KBM-7 (cell line): Measurements from ENCODE around the gene PIGH.
"Not testable (repeated sequence)": the region's sequence is repeated elsewhere in the genome, so short reads cannot be mapped to it uniquely, and the experiment has no call there.

Experiments
- DNase-seq: peaks from one replicate; pipeline ENCODE4 v3.0.0-alpha.2; 2015
- in situ Hi-C: fragments of 300-500 bp; cut with MboI; formaldehyde crosslinking; loops from 2 replicates; pipeline ENCODE4 v1.14.3; 2020; ENCODE audit warnings: low sequenced_read_pairs, low pct_unique_long_range_greater_than_20kb, mixed read lengths

Gene PIGH

DNA sequence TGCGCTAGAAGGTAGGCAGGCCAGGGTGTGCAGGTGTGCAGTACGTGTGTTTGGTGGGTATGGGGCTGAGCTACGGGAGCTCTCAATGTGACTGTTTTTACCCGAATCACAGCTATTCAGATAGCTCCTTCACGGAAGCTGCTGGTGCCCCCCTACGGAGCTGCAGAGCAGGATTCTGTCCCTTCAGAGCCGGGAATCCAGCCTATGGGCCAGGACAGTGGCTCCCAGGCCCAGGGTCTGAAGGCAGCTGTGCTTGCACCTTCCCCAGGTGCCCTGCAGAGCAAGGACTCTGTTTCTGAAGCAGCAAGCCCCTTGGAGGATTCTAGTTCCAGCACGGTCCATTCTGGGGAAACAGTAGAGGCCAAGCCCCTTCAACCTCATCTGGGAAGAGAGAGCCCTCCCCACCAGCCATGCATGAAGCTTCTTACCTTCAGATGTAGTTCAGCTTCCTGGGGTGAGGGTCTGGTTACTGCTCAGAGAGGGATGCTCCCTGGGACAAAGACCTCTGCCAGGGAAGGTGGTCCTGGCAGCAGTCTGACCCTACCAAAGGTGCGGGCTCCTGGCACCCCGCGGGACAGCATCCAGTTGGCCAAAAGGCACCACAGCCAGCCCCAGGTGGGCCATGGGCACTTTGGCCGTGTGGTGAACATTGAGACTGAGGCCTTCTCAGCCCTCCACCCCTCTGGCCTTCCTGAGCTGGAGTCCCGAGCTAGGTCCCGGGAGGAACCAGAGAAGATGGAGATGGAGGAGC, 37.9 kb downstream of the PIGH start:
- no peak for DNase-seq
- in situ Hi-C loops, result no loop called here

DNA sequence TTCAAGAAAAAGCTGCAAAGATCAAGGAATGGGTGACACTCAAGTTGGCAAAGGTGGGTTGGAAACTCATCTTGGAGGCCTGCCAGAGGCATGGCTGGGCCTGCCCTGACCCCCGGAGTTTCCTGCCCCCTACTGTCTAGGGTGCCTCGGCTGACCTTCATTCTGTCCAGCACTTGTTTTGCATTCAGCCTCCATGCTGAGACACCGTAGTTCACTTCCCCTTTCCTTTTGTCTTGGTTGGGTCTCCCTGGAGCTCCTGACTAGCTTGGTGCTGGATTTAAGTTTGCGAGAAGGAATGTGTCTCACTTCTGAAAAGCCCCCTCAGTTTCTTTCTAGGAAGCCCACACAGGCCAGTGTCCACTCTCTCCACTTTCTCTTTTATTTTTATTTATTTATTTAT, 40.4 kb downstream of the PIGH start:
- in situ Hi-C loops, result no loop called here
- DNase-seq, result peak; percentile 29

DNA sequence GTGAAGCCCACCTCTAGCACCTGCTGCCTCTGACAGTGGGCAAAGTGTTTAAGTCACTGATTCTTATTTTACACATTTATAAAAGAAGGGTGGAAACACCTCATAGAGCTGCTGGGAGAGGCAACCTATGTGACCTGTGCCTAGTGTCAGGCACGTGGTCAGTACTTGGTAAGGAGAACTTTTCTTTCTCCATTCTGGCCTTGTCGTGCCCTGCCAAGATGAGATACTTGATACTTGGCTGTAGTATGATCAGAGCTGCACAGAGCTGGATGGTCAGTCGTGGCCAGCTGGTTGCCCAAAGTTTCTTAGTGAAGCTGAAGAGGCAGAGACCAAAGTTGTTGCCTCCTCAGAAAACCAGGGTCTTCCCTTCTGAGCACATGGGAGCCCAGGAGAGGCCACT, 42.4 kb downstream of the PIGH start:
- no peak for DNase-seq
- in situ Hi-C loops, result no loop called here

DNA sequence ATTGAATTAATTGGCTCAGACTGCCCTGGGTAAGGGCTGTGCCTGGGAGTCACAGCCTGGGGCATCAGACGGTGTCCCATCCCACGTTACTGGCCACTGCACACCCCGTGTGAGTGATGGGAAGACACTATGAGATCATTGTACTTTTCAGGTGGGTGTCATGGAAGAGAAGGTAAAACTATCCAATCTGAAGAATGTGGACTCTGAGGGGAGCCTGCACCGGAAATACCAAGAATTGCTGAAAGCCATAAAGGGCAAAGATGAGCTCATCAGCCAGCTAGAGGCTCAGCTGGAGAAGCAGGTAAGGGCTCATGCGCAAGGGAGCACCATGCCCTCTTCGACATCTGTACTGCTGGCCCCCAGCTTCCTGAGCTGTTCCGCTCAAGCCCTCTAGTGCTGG, 43.0 kb downstream of the PIGH start:
- no peak for DNase-seq
- in situ Hi-C loops, result no loop called here

DNA sequence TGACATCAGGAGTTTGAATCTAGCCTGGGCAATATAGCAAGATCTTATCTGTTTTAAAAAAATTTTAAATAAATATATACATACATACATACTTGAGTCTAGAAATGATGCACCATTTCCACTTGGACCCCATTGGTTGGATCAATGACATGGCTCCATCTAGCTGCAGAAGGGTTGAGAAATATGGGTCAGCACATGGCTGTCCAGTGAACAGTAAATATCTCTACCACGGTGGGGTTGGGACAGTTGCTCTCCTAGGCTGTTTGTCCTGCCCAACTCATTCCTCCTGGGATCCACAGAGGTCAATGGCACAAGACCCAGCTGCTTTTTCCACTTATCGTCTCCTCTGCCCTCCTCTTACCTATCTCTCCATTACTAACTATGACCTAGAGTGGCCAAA, 43.4 kb downstream of the PIGH start:
- in situ Hi-C loops, result no loop called here
- DNase-seq, result no peak

DNA sequence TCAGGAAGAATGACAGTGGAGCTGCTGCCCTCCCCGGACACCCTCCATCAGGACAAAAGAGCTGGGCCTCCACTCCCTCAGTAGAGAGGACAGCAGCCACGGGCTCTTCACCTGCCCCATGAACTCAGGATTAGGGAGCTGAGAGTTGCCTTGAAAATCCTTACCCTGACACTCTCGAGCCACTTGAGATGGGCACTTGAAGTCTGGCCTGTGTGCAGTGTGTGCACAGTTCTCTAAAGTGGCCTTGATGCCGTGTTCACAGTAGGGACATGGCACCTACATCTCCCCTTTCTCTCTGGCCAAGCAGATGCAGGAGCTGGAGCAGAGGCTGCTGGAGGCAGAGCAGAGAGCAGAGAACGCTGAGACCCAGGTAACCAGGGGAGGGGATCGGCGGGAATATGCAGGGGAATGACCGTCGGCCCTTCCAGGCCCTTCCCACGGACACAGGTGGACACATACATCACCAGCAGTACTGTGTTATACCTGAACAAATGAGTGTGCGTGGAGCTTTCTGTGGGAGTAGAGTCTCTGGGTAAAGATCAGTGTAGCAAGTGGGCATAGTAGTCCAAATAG, 44.5 kb downstream of the PIGH start:
- in situ Hi-C loops, result no loop called here
- DNase-seq, result no peak

DNA sequence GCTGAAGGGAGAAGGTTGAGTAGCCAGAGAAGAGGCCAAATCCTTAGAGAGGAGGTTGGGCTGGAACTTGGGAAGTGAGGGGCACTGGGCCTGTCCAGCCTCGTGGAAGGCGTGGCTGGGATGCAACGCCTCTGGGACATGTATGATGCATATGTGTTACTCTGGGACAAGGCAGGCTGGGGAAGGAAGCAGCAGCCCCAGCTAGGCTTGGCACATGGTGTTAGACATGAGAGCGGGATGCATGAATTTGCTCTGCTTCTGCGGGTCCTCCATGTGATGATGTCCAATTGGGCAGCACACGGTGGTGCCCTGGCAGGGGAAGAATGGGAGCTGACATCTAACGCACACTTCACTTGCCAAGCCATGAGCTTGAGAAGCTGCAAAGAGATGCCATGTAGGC, 45.7 kb downstream of the PIGH start:
- in situ Hi-C loops, result no loop called here
- no peak for DNase-seq

DNA sequence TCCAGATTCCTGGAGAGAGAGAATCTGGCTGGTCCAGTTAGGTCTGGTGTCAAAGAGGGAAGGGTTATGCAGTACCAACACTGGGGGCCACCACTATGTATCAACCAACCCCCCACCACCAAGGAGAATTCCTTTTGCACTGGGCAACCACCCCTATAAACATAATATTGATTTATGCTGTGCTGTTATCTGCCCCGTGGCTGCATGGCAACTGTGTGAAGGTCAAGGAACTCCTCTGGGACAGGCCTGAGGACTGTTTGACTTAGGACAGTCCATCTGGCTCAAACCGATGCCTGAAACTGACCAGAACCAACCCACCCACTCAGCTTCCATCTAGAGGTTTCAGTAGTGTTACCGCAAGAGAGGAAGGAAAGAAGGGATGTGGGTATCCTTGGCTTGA, 46.5 kb downstream of the PIGH start:
- DNase-seq, result no peak
- in situ Hi-C loops, result no loop called here

DNA sequence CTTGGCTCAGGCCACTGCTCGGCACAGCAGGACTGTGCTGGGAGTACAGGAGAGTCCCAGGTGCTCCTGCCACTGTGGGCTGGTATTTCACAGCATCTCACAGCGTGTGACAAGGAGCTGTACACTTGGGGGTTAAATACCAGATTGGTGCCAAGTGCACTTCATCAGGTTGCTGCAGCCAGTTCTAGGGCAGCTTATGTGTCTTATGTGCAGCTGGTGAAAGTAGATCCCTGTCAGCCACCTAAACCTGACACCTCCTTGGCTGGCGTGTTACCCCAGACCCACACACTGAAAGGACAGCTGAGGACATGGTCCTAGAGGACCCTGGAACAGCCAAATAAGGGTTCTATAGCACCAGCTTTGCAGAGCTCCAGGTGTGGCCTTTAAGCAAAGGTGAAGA, 48.1 kb downstream of the PIGH start:
- in situ Hi-C loops, result no loop called here
- no peak for DNase-seq

DNA sequence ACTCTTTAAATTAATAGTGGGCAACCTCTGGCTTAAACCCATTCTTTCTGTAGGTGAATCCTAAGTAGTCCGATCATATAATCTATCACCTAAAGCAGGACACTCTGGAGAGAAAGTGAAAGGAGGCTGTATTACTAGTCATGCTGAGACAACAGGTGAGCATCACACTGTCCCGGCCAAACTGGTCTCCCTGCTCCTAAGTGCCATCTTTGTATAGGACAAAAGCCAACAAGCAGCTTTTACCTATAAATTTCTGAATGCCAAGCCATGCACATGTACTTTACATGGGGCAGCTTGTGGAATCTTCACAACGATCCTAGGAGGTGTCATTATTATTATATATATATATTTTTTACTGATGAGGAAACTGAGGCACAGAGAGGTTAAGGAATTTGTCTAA, 48.9 kb downstream of the PIGH start:
- no peak for DNase-seq
- in situ Hi-C loops, result no loop called here

DNA sequence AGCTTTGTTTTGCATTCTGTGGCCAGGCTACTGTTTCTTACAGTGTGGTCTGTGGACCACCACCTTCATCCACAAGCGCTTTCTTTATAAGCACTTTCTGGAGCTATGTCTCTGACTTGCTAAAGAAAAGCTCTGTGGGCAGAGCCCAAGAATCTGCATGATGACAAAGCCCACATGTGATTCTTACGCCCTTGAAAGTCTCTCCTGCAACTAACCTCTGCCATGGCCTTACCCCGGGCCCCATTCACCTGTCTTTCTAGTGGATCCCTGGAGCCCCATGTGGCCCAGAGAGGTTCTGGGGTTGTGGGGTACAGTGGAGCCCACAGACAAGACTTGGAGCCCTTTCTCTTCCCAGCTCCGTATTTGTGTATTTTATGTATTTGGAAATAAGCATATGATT, 50.3 kb downstream of the PIGH start:
- in situ Hi-C loops, result no loop called here
- DNase-seq, result no peak

DNA sequence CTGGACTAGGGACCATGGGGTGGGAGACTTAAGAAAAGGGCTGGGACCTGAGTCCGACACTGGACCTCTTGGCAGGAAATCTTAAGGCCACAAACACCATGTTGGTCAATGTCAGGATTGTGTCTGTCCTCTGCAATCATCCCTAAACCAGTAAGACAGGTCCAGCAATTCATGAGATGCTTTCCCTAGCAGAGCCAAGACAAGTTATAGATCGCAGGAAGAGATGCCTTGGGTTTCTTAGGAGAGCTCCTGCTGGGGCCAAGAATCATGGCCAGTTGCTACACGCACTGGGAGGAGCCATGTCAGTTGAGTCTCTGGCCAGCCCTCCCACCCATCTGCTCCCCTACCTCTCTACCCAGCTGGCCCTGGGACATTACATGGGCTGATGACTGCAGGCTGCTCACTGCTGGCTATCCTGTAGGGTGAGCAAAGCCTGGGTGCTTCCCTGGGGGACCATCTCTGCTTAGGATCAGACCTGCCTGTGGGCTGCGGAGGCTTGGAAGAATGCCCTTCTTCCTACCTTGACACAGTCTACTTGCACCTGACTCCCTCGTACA, 52.8 kb downstream of the PIGH start:
- in situ Hi-C loops, result no loop called here
- DNase-seq, result no peak

DNA sequence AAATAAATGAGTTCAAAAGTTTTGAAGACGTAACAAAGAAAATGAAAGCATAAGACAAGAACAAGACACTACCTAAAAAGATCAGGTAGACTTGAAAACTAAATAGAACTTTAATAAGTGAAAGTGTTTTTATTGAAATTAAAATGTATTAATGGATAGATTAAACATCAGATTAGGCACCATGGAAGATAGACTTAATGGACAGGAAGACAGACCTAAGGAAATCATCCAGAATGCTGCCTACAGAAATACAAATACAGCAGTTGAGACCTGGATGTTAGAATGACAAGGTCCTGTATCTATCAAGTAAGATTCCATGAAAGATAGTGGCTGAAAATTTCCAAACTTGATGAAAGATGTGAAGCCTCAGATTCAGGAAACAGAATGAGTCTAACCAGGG, 55.5 kb downstream of the PIGH start:
- DNase-seq, result no peak
- in situ Hi-C loops, result no loop called here

DNA sequence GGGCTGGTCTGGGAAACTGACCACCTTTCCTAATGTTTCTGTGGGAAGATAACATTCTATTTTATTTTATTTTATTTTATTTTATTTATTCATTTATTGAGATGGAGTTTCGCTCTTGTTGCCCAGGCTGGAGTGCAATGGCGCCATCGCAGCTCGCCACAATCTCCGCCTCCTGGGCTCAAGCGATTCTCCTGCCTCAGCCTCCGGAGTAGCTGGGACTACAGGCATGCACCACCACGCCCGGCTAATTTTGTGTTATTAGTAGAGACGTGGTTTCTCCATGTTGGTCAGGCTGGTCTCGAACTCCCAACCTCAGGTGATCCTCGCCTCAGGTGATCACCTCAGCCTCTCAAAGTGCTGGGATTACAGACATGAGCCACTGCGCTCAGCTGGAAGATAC, 57.4 kb downstream of the PIGH start:
- in situ Hi-C loops, DNase-seq: not testable (repeated sequence)

DNA sequence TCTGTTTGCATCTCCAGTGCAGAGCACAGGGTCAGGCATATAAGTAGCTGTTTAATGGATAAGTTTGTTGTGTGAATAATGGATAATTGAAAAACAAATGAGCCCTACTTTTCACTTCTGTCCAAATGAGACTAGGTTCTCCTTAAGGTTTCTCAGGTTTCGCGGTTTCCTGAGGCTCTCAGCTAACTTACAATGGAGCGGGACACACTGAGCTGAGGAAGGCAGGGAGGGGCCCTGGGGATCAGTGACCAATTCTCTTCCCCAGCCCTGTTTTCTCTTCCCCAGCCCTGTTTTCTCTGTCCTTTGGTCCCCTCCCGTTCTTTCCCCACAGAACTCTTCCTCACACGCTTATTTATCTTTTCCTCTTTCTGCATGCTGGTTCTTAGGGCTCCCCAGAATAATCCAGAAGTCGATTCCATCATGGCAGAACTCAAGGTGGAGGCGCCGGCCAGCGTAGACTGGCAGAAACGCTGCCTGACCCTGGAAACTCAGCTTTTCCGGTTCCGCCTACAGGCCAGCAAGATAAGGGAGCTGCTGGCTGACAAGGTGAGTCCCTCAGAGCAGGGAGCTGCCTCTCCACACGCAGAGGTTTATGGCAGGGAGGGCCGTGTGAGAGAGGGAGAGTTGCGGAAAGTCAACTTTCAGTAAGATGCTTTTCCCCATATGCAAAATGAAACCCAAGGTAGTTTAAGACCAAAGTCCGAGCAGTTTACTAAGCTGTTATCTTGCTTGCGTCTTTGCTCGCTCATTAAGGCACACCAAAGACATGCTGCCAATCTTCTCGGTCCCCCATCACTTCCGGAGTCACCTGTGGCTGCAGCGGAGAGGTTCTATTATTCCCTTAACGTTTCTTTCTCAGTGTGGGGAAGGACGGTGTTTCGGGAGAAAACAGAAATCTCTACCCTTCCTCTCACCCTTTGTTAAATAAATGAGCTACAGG, 58.4 kb downstream of the PIGH start:
- in situ Hi-C loops, result no loop called here
- no peak for DNase-seq
